ENCODE results near the gene TIPIN.

GRCh38 chr15:66326051-66326450, 30.4 kb downstream of the TIPIN start:
- TF ChIP-seq USF1 (IDR thresholded peaks at IDR 0.05) (no peak), TAF1 (IDR thresholded peaks at IDR 0.05; ENCODE audit: low read depth) (no peak), RAD21 (IDR thresholded peaks at IDR 0.05; ENCODE audit: low read depth) (no peak), YY1 (IDR thresholded peaks at IDR 0.05; ENCODE audit: low read depth) (no peak), REST (IDR thresholded peaks at IDR 0.05; ENCODE audit: low read depth) (no peak), EP300 (IDR thresholded peaks at IDR 0.05; ENCODE audit: borderline replicate concordance) (no peak)
